Right atrium auricular region (tissue), 2 donors: ENCODE results near the gene CYFIP2. TPM values are rescaled to one million over a fixed set of nuclear protein-coding genes. Genes with fewer than 3 reads are reported as not detected.

ENCODE experiments used
- DNase-seq: peaks from one replicate; pipeline ENCODE4 v3.0.0-alpha.2; 2019; ENCODE audit warnings: low spot score
- H3K27ac ChIP-seq, 2 donors: fragments of 200-600 bp; sonication (generic); 1 replicate in 1 of 2; 2 replicates in 1 of 2; pipeline ENCODE4 v1.5.1; 2016 to 2019
- H3K27me3 ChIP-seq, 2 donors: fragments of 200-600 bp; sonication (generic); one replicate each; pipeline versions ENCODE4 v1.5.1 to v1.6.0; 2017 to 2019
- H3K36me3 ChIP-seq: fragments of 200-600 bp; sonication (generic); one replicate; pipeline ENCODE4 v1.5.1; 2016
- H3K4me1 ChIP-seq, 2 donors: fragments of 200-600 bp; sonication (generic); one replicate each; pipeline versions ENCODE4 v1.5.1 to v1.6.0; 2017 to 2019
- H3K4me3 ChIP-seq, 2 donors: fragments of 200-600 bp; sonication (generic); 1 replicate in 1 of 2; 2 replicates in 1 of 2; pipeline ENCODE4 v1.5.1; 2017 to 2019; ENCODE audit warnings: mild to moderate bottlenecking in 1 of 2, moderate library complexity in 1 of 2
- H3K9me3 ChIP-seq, 2 donors: fragments of 200-600 bp; sonication (generic); one replicate each; pipeline ENCODE4 v1.5.1; 2019
- total RNA-seq, 2 donors: library from RNA; depleted of rRNA; stranded (reverse); fragments of >200 nt; gene quantifications; one replicate each; pipeline ENCODE4 v1.1.0, GENCODE V29; 2016
- TF ChIP-seq, protein P1 (sequence below), 2 donors: fragments of 200-600 bp; sonication (generic); IDR thresholded peaks; one replicate each; pipeline ENCODE4 v1.5.1; 2019; ENCODE audit warnings: antibody characterized with exemption in 2 of 2

The CYFIP2 gene
- total RNA-seq, 2 donors from 2014 or later, result 51.5 to 55.4 TPM

DNA sequence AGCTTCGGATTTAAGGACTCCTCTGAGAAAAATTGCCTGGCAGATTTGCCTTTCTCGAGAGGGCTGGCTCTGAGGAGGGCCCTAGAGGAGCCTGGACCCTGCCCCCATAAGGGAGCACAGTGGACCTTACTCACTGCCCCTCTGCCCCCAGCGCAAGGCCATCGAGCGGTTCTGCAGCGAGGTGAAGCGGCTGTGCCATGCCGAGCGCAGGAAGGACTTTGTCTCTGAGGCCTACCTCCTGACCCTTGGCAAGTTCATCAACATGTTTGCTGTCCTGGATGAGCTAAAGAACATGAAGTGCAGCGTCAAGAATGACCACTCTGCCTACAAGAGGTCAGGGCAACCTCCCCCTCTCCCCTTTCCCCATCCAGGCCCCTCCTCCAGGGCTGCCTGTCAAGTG lies 34.6 kb downstream of the CYFIP2 start:
- TF ChIP-seq, protein P1, sequence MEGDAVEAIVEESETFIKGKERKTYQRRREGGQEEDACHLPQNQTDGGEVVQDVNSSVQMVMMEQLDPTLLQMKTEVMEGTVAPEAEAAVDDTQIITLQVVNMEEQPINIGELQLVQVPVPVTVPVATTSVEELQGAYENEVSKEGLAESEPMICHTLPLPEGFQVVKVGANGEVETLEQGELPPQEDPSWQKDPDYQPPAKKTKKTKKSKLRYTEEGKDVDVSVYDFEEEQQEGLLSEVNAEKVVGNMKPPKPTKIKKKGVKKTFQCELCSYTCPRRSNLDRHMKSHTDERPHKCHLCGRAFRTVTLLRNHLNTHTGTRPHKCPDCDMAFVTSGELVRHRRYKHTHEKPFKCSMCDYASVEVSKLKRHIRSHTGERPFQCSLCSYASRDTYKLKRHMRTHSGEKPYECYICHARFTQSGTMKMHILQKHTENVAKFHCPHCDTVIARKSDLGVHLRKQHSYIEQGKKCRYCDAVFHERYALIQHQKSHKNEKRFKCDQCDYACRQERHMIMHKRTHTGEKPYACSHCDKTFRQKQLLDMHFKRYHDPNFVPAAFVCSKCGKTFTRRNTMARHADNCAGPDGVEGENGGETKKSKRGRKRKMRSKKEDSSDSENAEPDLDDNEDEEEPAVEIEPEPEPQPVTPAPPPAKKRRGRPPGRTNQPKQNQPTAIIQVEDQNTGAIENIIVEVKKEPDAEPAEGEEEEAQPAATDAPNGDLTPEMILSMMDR (IDR thresholded peaks at IDR 0.05), result no peak
- no peaks in the 10 kb centered on the region for H3K27me3 ChIP-seq
- H3K4me3 ChIP-seq, result no peak overlapping the region
- DNase-seq, result no peak
- no peak overlapping the region for H3K27ac ChIP-seq
- H3K36me3 ChIP-seq, result no peaks in the 10 kb centered on the region
- H3K4me1 ChIP-seq, result peaks cover 0 to 4% of the 10 kb centered on the region in 2 donors
- no peaks in the 10 kb centered on the region for H3K9me3 ChIP-seq

DNA sequence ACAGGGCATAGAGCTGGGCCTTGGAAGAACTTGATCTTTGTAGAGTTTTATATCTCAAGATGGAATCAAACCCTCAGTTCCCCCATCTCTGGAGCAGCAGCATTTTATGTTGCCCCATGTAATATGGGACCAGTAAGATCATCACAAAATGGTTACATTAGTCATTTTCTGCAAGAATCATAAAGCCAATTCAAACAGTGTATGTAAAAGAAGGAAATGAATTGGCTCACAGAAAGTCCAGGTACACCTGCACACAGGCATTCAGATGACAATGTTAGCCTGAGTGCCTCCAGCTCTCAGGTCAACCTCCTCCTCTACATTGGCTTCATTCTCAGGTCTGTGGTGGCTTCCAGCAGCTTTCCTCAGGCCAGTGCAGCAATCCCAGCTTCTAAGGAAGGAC lies 35.1 kb downstream of the CYFIP2 start:
- no peak for DNase-seq
- Histone ChIP-seq H3K4me1 (peaks cover 0 to 4% of the 10 kb centered on the region in 2 donors), H3K36me3 (no peaks in the 10 kb centered on the region), H3K4me3 (no peak overlapping the region), H3K27ac (no peak overlapping the region), H3K9me3 (no peaks in the 10 kb centered on the region), H3K27me3 (no peaks in the 10 kb centered on the region)
- TF ChIP-seq, protein P1 (IDR thresholded peaks at IDR 0.05), result no peak

DNA sequence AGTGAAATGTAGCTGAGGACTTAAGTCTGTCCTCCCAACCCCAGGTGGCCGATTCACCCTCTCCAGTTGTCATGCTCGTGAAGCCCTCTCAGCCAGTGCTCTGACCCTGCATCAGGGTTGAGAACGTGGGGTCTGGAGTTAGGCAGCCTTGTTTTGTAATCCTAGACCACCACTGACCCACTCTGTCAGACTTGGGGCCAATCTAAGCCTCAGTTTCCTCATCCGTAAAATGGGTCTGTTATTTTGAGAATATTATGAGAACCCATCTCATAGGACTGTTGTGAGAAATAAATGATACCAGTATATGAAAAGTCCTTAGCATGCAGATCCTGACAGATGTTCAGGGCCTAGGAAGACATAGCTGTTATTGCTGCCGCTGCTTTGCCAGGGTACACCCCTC lies 37.1 kb downstream of the CYFIP2 start:
- Histone ChIP-seq H3K4me1 (peaks cover 0 to 8% of the 10 kb centered on the region in 2 donors), H3K4me3 (no peak overlapping the region), H3K27me3 (no peaks in the 10 kb centered on the region), H3K36me3 (no peaks in the 10 kb centered on the region), H3K27ac (no peak overlapping the region), H3K9me3 (no peaks in the 10 kb centered on the region)
- no peak for DNase-seq
- TF ChIP-seq, protein P1 (IDR thresholded peaks at IDR 0.05), result no peak

DNA sequence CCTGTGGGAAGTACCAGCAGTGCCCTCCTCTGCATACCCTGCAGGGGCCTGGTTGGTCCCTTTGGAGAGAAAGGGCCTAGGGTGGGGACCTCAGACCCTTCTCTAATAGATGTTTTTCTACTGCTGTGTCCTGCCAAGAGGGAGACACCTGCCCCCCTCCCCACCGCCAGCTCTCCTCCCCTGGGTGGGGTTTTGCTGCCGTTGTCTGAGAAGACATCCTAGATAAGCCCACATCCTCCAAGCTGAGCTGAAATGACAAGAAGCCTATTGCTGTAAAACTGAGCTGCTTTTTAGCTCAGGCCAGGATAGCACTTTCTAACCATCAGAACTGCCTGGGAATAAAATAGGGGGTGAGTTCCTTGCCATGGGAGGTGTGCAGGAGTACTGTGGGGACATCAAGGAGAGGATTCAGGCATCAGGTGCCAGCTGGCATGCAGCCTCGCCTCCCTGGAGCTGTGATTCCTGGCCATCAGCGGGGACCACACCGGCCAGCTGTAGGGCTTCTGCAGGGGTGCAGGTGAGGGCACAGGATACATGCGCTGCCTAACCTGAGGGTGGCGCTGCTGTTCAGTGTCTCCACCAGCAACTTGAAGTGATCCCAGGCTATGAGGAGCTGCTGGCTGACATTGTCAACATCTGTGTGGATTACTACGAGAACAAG lies 37.9 kb downstream of the CYFIP2 start:
- Histone ChIP-seq H3K9me3 (no peaks in the 10 kb centered on the region), H3K4me3 (no peak overlapping the region), H3K27me3 (no peaks in the 10 kb centered on the region), H3K4me1 (peaks cover 0 to 8% of the 10 kb centered on the region in 2 donors), H3K27ac (no peak overlapping the region), H3K36me3 (no peaks in the 10 kb centered on the region)
- TF ChIP-seq, protein P1 (IDR thresholded peaks at IDR 0.05), result peak in 1 of 2 donors; percentile 64
- DNase-seq, result no peak

DNA sequence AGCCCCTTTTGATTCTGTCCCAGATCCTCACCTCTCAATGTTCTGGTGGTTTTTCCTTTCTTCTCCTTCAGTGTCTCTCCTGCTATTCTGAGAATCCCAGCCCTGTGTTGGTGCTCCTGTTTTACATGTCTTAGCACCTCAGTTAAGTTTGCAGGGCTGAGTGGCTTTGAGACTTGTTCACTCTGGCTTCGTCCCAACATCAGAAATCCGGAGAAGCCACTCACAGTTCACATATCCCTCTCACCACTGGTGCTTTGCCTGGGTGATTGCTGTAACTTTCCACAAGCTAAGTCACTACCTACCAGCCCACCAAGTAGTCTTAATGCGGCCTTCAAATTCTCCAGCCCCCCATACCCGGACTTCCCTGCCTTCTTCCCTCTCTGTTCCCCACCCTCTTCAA lies 40.2 kb downstream of the CYFIP2 start:
- Histone ChIP-seq H3K4me1 (peaks cover 0 to 8% of the 10 kb centered on the region in 2 donors), H3K9me3 (no peaks in the 10 kb centered on the region), H3K27ac (peak overlapping the region in 1 of 2 donors; percentile 48), H3K36me3 (no peaks in the 10 kb centered on the region), H3K4me3 (no peak overlapping the region), H3K27me3 (no peaks in the 10 kb centered on the region)
- no peak for DNase-seq
- TF ChIP-seq, protein P1 (IDR thresholded peaks at IDR 0.05), result no peak
